Lower lobe of right lung (tissue), 2 donors: ENCODE data around the gene LIN7A. TPM values are rescaled to one million over a fixed set of nuclear protein-coding genes. Genes with fewer than 3 reads are reported as not detected.

Experiments
- ATAC-seq, 2 donors: fragments of 200-7000 bp; cut with Tn5 transposase; one replicate each; pipeline ENCODE4 v1.9.1; 2020 to 2022; ENCODE audit warnings: mild to moderate bottlenecking in 2 of 2, moderate library complexity in 2 of 2
- DNase-seq: peaks from one replicate; pipeline ENCODE4 v3.0.0-alpha.2; 2020
- H3K27ac ChIP-seq: fragments of 200-600 bp; one replicate; pipeline ENCODE4 v1.8.0; 2022
- H3K27me3 ChIP-seq: fragments of 200-600 bp; one replicate; pipeline ENCODE4 v1.8.0; 2022; ENCODE audit warnings: low read depth
- H3K36me3 ChIP-seq: fragments of 200-600 bp; one replicate; pipeline ENCODE4 v1.8.0; 2022; ENCODE audit warnings: mild to moderate bottlenecking
- H3K4me1 ChIP-seq: fragments of 200-600 bp; one replicate; pipeline ENCODE4 v1.8.0; 2022
- H3K4me3 ChIP-seq: fragments of 200-600 bp; one replicate; pipeline ENCODE4 v1.8.0; 2022; ENCODE audit warnings: mild to moderate bottlenecking
- H3K9me3 ChIP-seq: fragments of 200-600 bp; one replicate; pipeline ENCODE4 v1.8.0; 2022
- intact Hi-C: fragments of 100-400 bp; cut with DNase I; formaldehyde crosslinking; loops from one replicate; pipeline ENCODE4 v1.11.0; 2022
- total RNA-seq: library from RNA; stranded (reverse); fragmentation: NEBNext Ultra II Directional; extraction: Animal tissue kit (Norgen Biotek cat#: 25700); gene quantifications from one replicate; pipeline ENCODE4 v1.2.1, GENCODE V29; 2021
- TF ChIP-seq, protein P1 (sequence below): fragments of 200-600 bp; IDR thresholded peaks from one replicate; pipeline ENCODE4 v1.8.0; 2022; ENCODE audit warnings: antibody characterized with exemption, mild to moderate bottlenecking
- donor health status: DM: no; HTN: yes; CAD: no; lungs with severe emphysema.

Gene LIN7A
- total RNA-seq, 1 donor from 2014 or later: 14.6 TPM

DNA sequence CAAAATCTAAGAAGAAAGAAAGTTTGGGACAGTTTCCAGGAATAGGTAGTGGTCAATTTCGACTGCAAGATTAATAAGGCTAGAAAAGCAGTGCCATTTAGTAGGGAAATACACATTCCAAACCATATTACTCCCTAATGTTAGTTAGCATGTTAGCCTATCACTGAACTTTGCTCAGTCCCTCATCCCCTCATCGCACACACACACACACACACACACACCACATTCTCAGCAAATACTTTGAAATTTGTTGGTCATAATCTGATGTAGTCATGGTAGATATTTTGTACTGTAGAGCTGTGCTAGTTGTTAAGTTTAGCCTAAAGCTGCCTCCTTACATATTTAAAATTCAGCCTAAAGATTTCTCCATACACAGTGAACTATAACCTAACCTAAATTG is 157.0 kb downstream of the LIN7A start:
- TF ChIP-seq, protein P1, sequence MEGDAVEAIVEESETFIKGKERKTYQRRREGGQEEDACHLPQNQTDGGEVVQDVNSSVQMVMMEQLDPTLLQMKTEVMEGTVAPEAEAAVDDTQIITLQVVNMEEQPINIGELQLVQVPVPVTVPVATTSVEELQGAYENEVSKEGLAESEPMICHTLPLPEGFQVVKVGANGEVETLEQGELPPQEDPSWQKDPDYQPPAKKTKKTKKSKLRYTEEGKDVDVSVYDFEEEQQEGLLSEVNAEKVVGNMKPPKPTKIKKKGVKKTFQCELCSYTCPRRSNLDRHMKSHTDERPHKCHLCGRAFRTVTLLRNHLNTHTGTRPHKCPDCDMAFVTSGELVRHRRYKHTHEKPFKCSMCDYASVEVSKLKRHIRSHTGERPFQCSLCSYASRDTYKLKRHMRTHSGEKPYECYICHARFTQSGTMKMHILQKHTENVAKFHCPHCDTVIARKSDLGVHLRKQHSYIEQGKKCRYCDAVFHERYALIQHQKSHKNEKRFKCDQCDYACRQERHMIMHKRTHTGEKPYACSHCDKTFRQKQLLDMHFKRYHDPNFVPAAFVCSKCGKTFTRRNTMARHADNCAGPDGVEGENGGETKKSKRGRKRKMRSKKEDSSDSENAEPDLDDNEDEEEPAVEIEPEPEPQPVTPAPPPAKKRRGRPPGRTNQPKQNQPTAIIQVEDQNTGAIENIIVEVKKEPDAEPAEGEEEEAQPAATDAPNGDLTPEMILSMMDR: no peak
- ATAC-seq (no peak), DNase-seq (no peak)
- H3K4me1 ChIP-seq: peaks cover 10% of the 10 kb centered on the region
- no peaks in the 10 kb centered on the region for H3K27me3 ChIP-seq
- H3K36me3 ChIP-seq: no peaks in the 10 kb centered on the region
- H3K4me3 ChIP-seq: no peak overlapping the region
- intact Hi-C loops: no loop called here
- H3K9me3 ChIP-seq: no peaks in the 10 kb centered on the region
- H3K27ac ChIP-seq: no peak overlapping the region

DNA sequence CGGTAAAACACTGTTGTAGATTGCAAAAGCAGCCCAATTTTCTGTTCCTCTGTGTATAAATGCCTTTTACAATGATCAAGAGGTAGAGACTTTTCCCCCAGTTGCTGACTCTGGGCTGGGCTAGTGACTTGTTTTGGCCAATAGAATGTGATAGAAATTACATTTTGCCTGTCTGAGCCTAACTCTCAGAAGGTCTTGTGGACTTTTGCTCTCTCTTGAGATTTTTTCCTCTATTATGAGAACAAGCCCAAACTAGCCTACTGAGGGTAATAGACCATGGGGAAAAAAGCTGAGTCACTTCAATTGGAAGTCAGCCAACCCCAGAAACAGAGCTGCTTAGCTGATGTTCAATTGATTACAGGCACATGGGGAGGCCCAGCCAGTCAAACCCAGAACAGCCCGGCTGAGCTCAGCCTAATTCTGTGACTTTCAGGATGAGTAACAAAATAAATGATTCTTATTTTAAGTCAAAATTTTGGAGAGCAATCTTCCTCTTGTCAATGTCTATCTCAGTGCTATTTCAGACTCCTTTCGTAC is 159.7 kb downstream of the LIN7A start:
- DNase-seq (no peak), ATAC-seq (peak; percentile 71 to 84)
- H3K27me3 ChIP-seq: no peaks in the 10 kb centered on the region
- no peaks in the 10 kb centered on the region for H3K9me3 ChIP-seq
- peaks cover 10% of the 10 kb centered on the region for H3K4me1 ChIP-seq
- no peak overlapping the region for H3K4me3 ChIP-seq
- H3K27ac ChIP-seq: peak overlapping the region; percentile 39
- TF ChIP-seq, protein P1: no peak
- intact Hi-C loops: no loop called here
- H3K36me3 ChIP-seq: no peaks in the 10 kb centered on the region

- ATAC-seq: peak in 1 of 2 donors; percentile 47
Measured at GRCh38 chr12:80777587-80777986, 160.1 kb downstream of the LIN7A start.

GRCh38 chr12:80776706-80777105 is 161.0 kb downstream of the LIN7A start:
- no peaks in the 10 kb centered on the region for H3K9me3 ChIP-seq
- no peaks in the 10 kb centered on the region for H3K36me3 ChIP-seq
- no peak for ATAC-seq
- H3K27me3 ChIP-seq: no peaks in the 10 kb centered on the region
- H3K4me1 ChIP-seq: peaks cover 10% of the 10 kb centered on the region
- H3K27ac ChIP-seq: no peak overlapping the region
- DNase-seq: no peak
- TF ChIP-seq, protein P1: no peak
- intact Hi-C loops: no loop called here
- no peak overlapping the region for H3K4me3 ChIP-seq

More at GRCh38 chr12:80777587-80777986, 160.1 kb downstream of the LIN7A start:
- Histone ChIP-seq H3K4me1 (peaks cover 10% of the 10 kb centered on the region), H3K36me3 (no peaks in the 10 kb centered on the region), H3K9me3 (no peaks in the 10 kb centered on the region), H3K4me3 (no peak overlapping the region), H3K27me3 (no peaks in the 10 kb centered on the region), H3K27ac (peak overlapping the region; percentile 39)
- TF ChIP-seq, protein P1: no peak
- intact Hi-C loops: no loop called here
- no peak for DNase-seq

DNA sequence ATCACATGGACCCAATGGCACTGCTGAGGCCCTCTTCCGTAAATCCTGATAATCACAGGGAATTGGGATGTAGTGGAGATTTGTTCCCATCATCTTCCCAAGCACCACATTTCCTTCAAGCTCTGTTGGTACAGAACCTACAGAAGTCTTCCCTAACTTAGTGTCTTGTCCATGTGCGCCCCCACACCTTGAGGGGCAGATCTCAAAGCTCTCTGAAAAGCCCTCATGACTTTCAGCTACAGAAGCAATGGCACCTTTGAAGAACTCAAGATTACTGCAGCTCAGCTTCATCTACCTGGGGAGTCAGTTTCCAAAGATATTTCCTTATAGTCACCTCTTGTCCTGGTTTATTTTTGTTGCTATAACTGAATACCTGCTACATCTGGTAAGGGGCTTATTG is 166.8 kb downstream of the LIN7A start:
- ATAC-seq (no peak), DNase-seq (no peak)
- H3K4me3 ChIP-seq: no peak overlapping the region
- H3K36me3 ChIP-seq: no peaks in the 10 kb centered on the region
- H3K9me3 ChIP-seq: no peaks in the 10 kb centered on the region
- no peak overlapping the region for H3K27ac ChIP-seq
- no peaks in the 10 kb centered on the region for H3K27me3 ChIP-seq
- TF ChIP-seq, protein P1: no peak
- H3K4me1 ChIP-seq: no peaks in the 10 kb centered on the region
- intact Hi-C loops: no loop called here
